Progenitor cell of endocrine pancreas (in vitro differentiated cells): Measurements from ENCODE around the gene CHD5. TPM values are rescaled to one million over a fixed set of nuclear protein-coding genes. Genes with fewer than 3 reads are reported as not detected.

Source experiments
- DNase-seq: peaks from one replicate; pipeline ENCODE4 v3.0.0; 2021; ENCODE audit warnings: low spot score; ENCODE audit not compliant: unreplicated experiment
- H3K27ac Mint-ChIP-seq: 2 replicates; pipeline ENCODE4 v1.8.0; 2021; ENCODE audit warnings: mild to moderate bottlenecking, moderate library complexity, mixed read lengths
- H3K27me3 Mint-ChIP-seq: 2 replicates; pipeline ENCODE4 v1.8.0; 2021; ENCODE audit warnings: mixed read lengths
- H3K36me3 Mint-ChIP-seq: 2 replicates; pipeline ENCODE4 v1.8.0; 2022; ENCODE audit warnings: mixed read lengths; ENCODE audit not compliant: insufficient read depth
- H3K4me1 Mint-ChIP-seq: 2 replicates; pipeline ENCODE4 v1.8.0; 2021; ENCODE audit warnings: low read depth, mixed read lengths
- H3K4me3 Mint-ChIP-seq: 2 replicates; pipeline ENCODE4 v1.8.0; 2021; ENCODE audit warnings: low read depth, mild to moderate bottlenecking, moderate library complexity, mixed read lengths
- H3K9me3 Mint-ChIP-seq: 2 replicates; pipeline ENCODE4 v1.8.0; 2021; ENCODE audit warnings: low read depth, mixed read lengths
- CTCF ChIP-seq: fragments of 200-600 bp; sonication (generic); IDR thresholded peaks from one replicate; pipeline ENCODE4 v1.5.0; 2021; ENCODE audit warnings: antibody characterized with exemption, mild to moderate bottlenecking; ENCODE audit not compliant: unreplicated experiment
- total RNA-seq: library from RNA; stranded (reverse); gene quantifications from 2 replicates; pipeline ENCODE4 v1.2.1, GENCODE V29; 2021

Gene CHD5
- total RNA-seq, 1 donor from 2014 or later = 0.77 TPM

GRCh38 chr1:6052543-6053205 lies 127.4 kb downstream of the CHD5 start:
- peaks cover 6% of the 10 kb centered on the region for H3K4me1 Mint-ChIP-seq
- no peak overlapping the region for H3K4me3 Mint-ChIP-seq
- H3K27ac Mint-ChIP-seq = no peak overlapping the region
- H3K9me3 Mint-ChIP-seq = no peaks in the 10 kb centered on the region
- peak; percentile 71 for DNase-seq
- H3K27me3 Mint-ChIP-seq = peaks cover 25% of the 10 kb centered on the region
- no peaks in the 10 kb centered on the region for H3K36me3 Mint-ChIP-seq
- peak; percentile 72 for TF ChIP-seq CTCF

Other genes starting within 250 kb of the CHD5 start
- 26.6 and 29.9 TPM in 2 replicates for gene NPHP4, start 187.9 kb downstream of the CHD5 start, total RNA-seq
- 5.8 and 6.9 TPM in 2 replicates for gene KCNAB2, start 134.4 kb downstream of the CHD5 start, total RNA-seq
- 414 and 432 TPM in 2 replicates for gene RPL22, start 19.3 kb upstream of the CHD5 start, total RNA-seq
- gene RNF207, start 25.8 kb upstream of the CHD5 start, total RNA-seq = 50.5 and 55.4 TPM in 2 replicates
- 56.6 and 59.4 TPM in 2 replicates for gene ICMT, start 55.6 kb upstream of the CHD5 start, total RNA-seq
- not detected in 2 replicates for gene HES3, start 63.9 kb upstream of the CHD5 start, total RNA-seq
- gene GPR153, start 80.8 kb upstream of the CHD5 start, total RNA-seq = 6.3 and 6.5 TPM in 2 replicates
- 30.2 and 30.3 TPM in 2 replicates for gene ACOT7, start 213.4 kb upstream of the CHD5 start, total RNA-seq
- 0.07 and 0.12 TPM in 2 replicates for gene HES2, start 239.6 kb upstream of the CHD5 start, total RNA-seq
- gene ESPN, start 244.5 kb upstream of the CHD5 start, total RNA-seq = 49.5 and 54.0 TPM in 2 replicates